ENCODE measurements around the gene EGFL8. TPM values are rescaled to one million over a fixed set of nuclear protein-coding genes. Genes with fewer than 3 reads are reported as not detected.

Gene EGFL8
- total and polyA plus RNA-seq, 2 of the 8 experiments (the other 6 are each of a cell fraction or from before 2014, with no cell fraction given), result 5.0 to 9.2 TPM

DNA sequence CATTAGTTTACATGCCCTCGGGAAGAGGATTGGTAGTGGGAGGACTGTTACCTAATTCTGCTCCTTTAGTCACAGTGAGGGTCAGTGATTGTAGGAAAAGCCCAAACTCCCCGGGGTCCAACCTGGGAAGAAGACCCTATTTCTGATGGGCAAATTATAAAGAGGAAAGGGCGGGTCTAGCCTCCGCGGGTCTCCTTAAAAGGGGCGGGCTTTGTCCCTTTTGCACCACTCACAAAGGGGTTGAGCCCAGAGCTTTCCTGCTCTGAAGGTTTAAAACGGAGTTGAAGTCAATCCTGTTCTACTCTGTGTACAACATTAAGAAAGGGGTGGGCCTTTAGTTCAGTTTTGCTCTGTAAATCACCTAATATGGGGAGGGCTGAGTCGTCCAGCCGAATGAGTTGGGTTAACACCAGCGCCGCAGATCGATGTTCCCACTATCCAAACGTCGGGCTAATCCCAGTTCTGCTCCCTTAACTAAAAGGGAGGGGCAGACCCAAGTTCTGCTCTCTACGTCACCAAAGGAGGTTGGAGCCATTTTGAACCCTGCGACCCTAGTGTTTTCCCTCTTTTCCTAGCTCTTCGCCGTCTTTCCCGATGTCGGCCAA is 12.9 kb downstream of the EGFL8 start:
- Histone ChIP-seq H3K4ac (replicated peaks; ENCODE audit: insufficient read length, low read depth, low read length) (peak overlapping the region; percentile 11), H3K9me3 (ENCODE audit: insufficient read depth in 2 of 2, low read depth in 1 of 2, low read length in 1 of 2) (no peaks in the 10 kb centered on the region), H3K4me1 (replicated peaks in 1 of 4; ENCODE audit: control insufficient read depth in 3 of 4, insufficient read depth in 4 of 4, low read length in 3 of 4) (peaks cover 5 to 21% (median 9%) of the 10 kb centered on the region in 4 experiments; a peak in 6 of 7 replicates), H2BK15ac (ENCODE audit: low read length) (no peak overlapping the region), H3K56ac (replicated peaks; ENCODE audit: insufficient read length, low read depth, low read length) (peak overlapping the region; percentile 26), H3K79me1 (ENCODE audit: low read depth, low read length) (peaks cover 9% of the 10 kb centered on the region; the same call in 1 of the 2 replicates), H3K18ac (ENCODE audit: extremely low read depth, low read length) (peak overlapping the region; percentile 97), H2AK5ac (ENCODE audit: low read depth, low read length) (peak overlapping the region; percentile 91; the same call in 1 of the 2 replicates), H3K4me2 (ENCODE audit: insufficient read depth in 1 of 2, low read depth in 2 of 2, low read length in 2 of 2) (peak overlapping the region; percentile 99 to 100), H2BK12ac (ENCODE audit: low read depth, low read length) (peak overlapping the region; percentile 91; the same call in 1 of the 2 replicates), H3K4me3 (ENCODE audit: extremely low read depth in 1 of 4, insufficient read depth in 2 of 4, low read depth in 3 of 4, low read length in 4 of 4) (peak overlapping the region; percentile 91 to 99 (median 95)), H3K27me3 (replicated peaks in 1 of 4; ENCODE audit: control insufficient read depth in 3 of 4, extremely low read depth in 1 of 4, insufficient read depth in 3 of 4, low read length in 3 of 4) (no peaks in the 10 kb centered on the region), H4K8ac (ENCODE audit: extremely low read depth, insufficient read depth, low read length) (peak overlapping the region; percentile 95; the same call in 1 of the 2 replicates), H3K23ac (ENCODE audit: insufficient read length) (no peak overlapping the region), H4K91ac (replicated peaks; ENCODE audit: insufficient read length, low read length) (peak overlapping the region; percentile 73), H4K5ac (ENCODE audit: insufficient read length, low read depth, low read length) (peak overlapping the region; percentile 79), H3K36me3 (ENCODE audit: control insufficient read depth in 2 of 4, insufficient read depth in 4 of 4, low read length in 3 of 4) (peaks cover 2 to 19% (median 9%) of the 10 kb centered on the region in 4 experiments; a peak in 7 of 8 replicates), H2BK5ac (ENCODE audit: low read depth, low read length) (peak overlapping the region; percentile 97), H3K9ac (replicated peaks in 1 of 4; ENCODE audit: extremely low read depth in 1 of 4, low read depth in 3 of 4, low read length in 3 of 4) (peak overlapping the region; percentile 67 to 96 (median 86)), H3K14ac (ENCODE audit: insufficient read length) (no peak overlapping the region), H2AFZ (ENCODE audit: low read length) (no peak overlapping the region), H2BK20ac (ENCODE audit: low read length) (no peak overlapping the region), H3K27ac (ENCODE audit: low read depth, low read length) (peak overlapping the region; percentile 95), H3K23me2 (ENCODE audit: low read depth, low read length) (peaks cover 26% of the 10 kb centered on the region), H2BK120ac (replicated peaks; ENCODE audit: low read depth, low read length) (no peak overlapping the region), H4K20me1 (replicated peaks in 1 of 2; ENCODE audit: control insufficient read depth in 1 of 2, insufficient read depth in 2 of 2, low read length in 2 of 2) (peaks cover 3 to 6% of the 10 kb centered on the region in 2 experiments), H3K79me2 (ENCODE audit: control insufficient read depth in 1 of 2, insufficient read depth in 2 of 2, low read length in 2 of 2) (peaks cover 13 to 47% of the 10 kb centered on the region in 2 experiments)
- CTCF ChIA-PET (ENCODE audit: partially characterized antibody), result interaction anchor here (0.6 to 2.4 kb wide), 6 partner anchors 11 to 59 kb away, joined by 3 to 10 read pairs (median 3); no protein-coding TSS in a partner anchor
- DNase-seq (ENCODE audit: low read depth in 1 of 2, low spot score in 2 of 2) (peak in 1 of 2 experiments; percentile 90), FAIRE-seq (no peak)
- 0% methylated on average over 15 of the region's 20 CpGs; no CpG with 5 or more reads in 1 of the 2 experiments for WGBS, 2 experiments (ENCODE audit: extremely low coverage in 1 of 2, insufficient coverage in 1 of 2, insufficient read length in 1 of 2, insufficient replicate concordance in 2 of 2, low coverage in 1 of 2, low lambda C conversion rate in 2 of 2, missing lambda C conversion rate in 1 of 2)
- POLR2A ChIA-PET (ENCODE audit: partially characterized antibody), result interaction anchor here (0.6 to 7.9 kb wide), 16 partner anchors 8 to 794 kb away, joined by 3 to 194 read pairs (median 6); partner anchors contain the start of genes ATF6B, EGFL8, FKBPL and GPSM3
- TF ChIP-seq TBP (IDR thresholded peaks at IDR 0.05; ENCODE audit: low read depth, low read length), result peak; percentile 66
- 0 out of 2 replicates have a peak, but pooled peaks have one; percentile 12 for TF ChIP-seq SRF (IDR thresholded peaks at IDR 0.05; ENCODE audit: low read depth, low read length)
- no peak for TF ChIP-seq GABPA (IDR thresholded peaks at IDR 0.05; ENCODE audit: borderline replicate concordance, insufficient read depth, low read length)
- peak; percentile 87 for TF ChIP-seq CREB1 (IDR thresholded peaks at IDR 0.05)
- peak; percentile 91 for TF ChIP-seq YY1 (IDR thresholded peaks at IDR 0.05; ENCODE audit: low read depth, low read length)
- TF ChIP-seq PHF8 (conservative IDR thresholded peaks at IDR 0.05; ENCODE audit: low read depth, low read length), result peak; percentile 48; the same call in 1 of the 2 replicates
- peak; percentile 66 to 68 for TF ChIP-seq POLR2A (IDR thresholded peaks at IDR 0.05; ENCODE audit: control extremely low read depth in 1 of 2, low read depth in 2 of 2, low read length in 2 of 2)
- TF ChIP-seq JUND (IDR thresholded peaks at IDR 0.05; ENCODE audit: low read length), result no peak
- TF ChIP-seq, protein P1, sequence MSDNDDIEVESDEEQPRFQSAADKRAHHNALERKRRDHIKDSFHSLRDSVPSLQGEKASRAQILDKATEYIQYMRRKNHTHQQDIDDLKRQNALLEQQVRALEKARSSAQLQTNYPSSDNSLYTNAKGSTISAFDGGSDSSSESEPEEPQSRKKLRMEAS (IDR thresholded peaks at IDR 0.05), result no peak
- TF ChIP-seq HDAC2 (IDR thresholded peaks at IDR 0.05; ENCODE audit: borderline replicate concordance in 1 of 2, low read depth in 2 of 2, low read length in 2 of 2), result no peak
- peak; percentile 29 for TF ChIP-seq TAF7 (optimal IDR thresholded peaks at IDR 0.05; ENCODE audit: borderline replicate concordance, low read depth, low read length)
- TF ChIP-seq TAF1 (IDR thresholded peaks at IDR 0.05; ENCODE audit: low read depth, low read length), result peak; percentile 56

Measured in H1 (cell line).